Kidney (tissue), 14 donors: ENCODE data around the gene NFKBIA. TPM values are rescaled to one million over a fixed set of nuclear protein-coding genes. Genes with fewer than 3 reads are reported as not detected.

Source experiments
- DNase-seq, 5 donors: peaks; one replicate each; pipeline ENCODE4 v3.0.0-alpha.2; 2013 to 2020
- FAIRE-seq: peaks from 2 replicates; lab custom pipeline; 2012; peaks lifted over from hg19 to GRCh38; lab: Jason Lieb, UNC
- H3K27ac ChIP-seq, 2 donors: one replicate each; pipeline ENCODE4 v1.7.0; 2013; ENCODE audit warnings: low read depth in 2 of 2, low read length in 2 of 2, inconsistent platforms in 1 of 2
- H3K27me3 ChIP-seq: one replicate; pipeline ENCODE4 v1.7.1; 2013; ENCODE audit warnings: low read length, inconsistent platforms; ENCODE audit not compliant: control insufficient read depth, insufficient read depth
- H3K36me3 ChIP-seq, 3 donors: one replicate each; pipeline versions ENCODE4 v1.7.0 to v1.7.1; 2013; ENCODE audit warnings: low read length in 3 of 3, control low read depth in 1 of 3, inconsistent platforms in 1 of 3; ENCODE audit not compliant: insufficient read depth in 3 of 3, control insufficient read depth in 2 of 3
- H3K4me1 ChIP-seq, 3 donors: one replicate each; pipeline versions ENCODE4 v1.7.0 to v1.7.1; 2013; ENCODE audit warnings: low read length in 3 of 3, inconsistent platforms in 1 of 3, low read depth in 1 of 3; ENCODE audit not compliant: control insufficient read depth in 2 of 3, insufficient read depth in 2 of 3
- H3K4me3 ChIP-seq, 3 donors: one replicate each; pipeline versions ENCODE4 v1.7.0 to v1.8.1; 2013; ENCODE audit warnings: low read length in 3 of 3, control low read depth in 1 of 3, inconsistent platforms in 1 of 3
- H3K9ac ChIP-seq, 3 donors: one replicate each; pipeline versions ENCODE4 v1.7.0 to v1.7.1; 2013; ENCODE audit warnings: low read length in 3 of 3, control low read depth in 1 of 3, inconsistent platforms in 1 of 3
- H3K9me3 ChIP-seq, 3 donors: one replicate each; pipeline versions ENCODE4 v1.7.0 to v1.7.1; 2013; ENCODE audit warnings: low read length in 3 of 3, control low read depth in 1 of 3, inconsistent platforms in 1 of 3; ENCODE audit not compliant: control insufficient read depth in 2 of 3, insufficient read depth in 1 of 3
- intact Hi-C: fragments of 100-400 bp; cut with DNase I; formaldehyde crosslinking; loops from one replicate; pipeline ENCODE4 v1.11.1; 2022
- polyA plus RNA-seq: library from polyadenylated mRNA; stranded (reverse); fragments of 350-450 nt; fragmentation: Illumina TruSeq; extraction: RNeasy Lipid Tissue Mini Kit (QIAGEN cat#74804); gene quantifications from one replicate; pipeline ENCODE4 v1.2.3, GENCODE V29; 2014; ENCODE audit warnings: low read depth, low replicate concordance; ENCODE audit not compliant: insufficient read depth
- total RNA-seq: library from RNA; stranded (reverse); fragmentation: NEBNext Ultra II Directional; extraction: Animal tissue kit (Norgen Biotek cat#: 25700); gene quantifications from one replicate; pipeline ENCODE4 v1.2.1, GENCODE V29; 2021
- TF ChIP-seq, protein P1 (sequence below): IDR thresholded peaks from 3 replicates; pipeline ENCODE4 v1.5.1; 2012; ENCODE audit warnings: mild to moderate bottlenecking, moderate library complexity, borderline replicate concordance; ENCODE audit not compliant: insufficient read depth; ENCODE audit errors: extremely low read depth
- donor health status: control.
- donor health status: control.
- donor health status: control.
- donor health status: control.
- donor health status: control.
- donor health status: DM: yes; HTN: yes; CAD: no.
- donor health status: Normal renal cell carcinoma (clear cell type).

The NFKBIA gene
- total and polyA plus RNA-seq, 2 donors from 2014 or later: 131 to 171 TPM

DNA sequence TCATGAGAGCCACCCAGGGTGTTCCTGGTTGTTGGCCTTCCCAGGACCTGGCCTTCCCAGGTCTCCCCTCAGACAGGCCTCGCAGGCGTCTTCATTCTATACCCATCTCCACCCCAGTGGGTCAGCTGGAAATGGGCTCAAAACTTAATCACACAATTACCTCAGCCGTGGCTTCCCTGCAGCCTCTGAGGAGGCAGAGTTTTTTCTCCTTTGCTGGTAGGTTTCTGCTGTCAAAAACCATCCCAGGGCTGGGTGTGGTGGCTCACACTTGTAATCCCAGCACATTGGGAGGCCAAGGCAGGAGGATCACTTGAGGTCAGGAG is 13.2 kb downstream of the NFKBIA start:
- no peak overlapping the region for H3K4me3 ChIP-seq
- no peak overlapping the region for H3K9ac ChIP-seq
- H3K4me1 ChIP-seq: no peaks in the 10 kb centered on the region
- intact Hi-C loops: no loop called here
- H3K9me3 ChIP-seq: no peaks in the 10 kb centered on the region
- TF ChIP-seq, protein P1, sequence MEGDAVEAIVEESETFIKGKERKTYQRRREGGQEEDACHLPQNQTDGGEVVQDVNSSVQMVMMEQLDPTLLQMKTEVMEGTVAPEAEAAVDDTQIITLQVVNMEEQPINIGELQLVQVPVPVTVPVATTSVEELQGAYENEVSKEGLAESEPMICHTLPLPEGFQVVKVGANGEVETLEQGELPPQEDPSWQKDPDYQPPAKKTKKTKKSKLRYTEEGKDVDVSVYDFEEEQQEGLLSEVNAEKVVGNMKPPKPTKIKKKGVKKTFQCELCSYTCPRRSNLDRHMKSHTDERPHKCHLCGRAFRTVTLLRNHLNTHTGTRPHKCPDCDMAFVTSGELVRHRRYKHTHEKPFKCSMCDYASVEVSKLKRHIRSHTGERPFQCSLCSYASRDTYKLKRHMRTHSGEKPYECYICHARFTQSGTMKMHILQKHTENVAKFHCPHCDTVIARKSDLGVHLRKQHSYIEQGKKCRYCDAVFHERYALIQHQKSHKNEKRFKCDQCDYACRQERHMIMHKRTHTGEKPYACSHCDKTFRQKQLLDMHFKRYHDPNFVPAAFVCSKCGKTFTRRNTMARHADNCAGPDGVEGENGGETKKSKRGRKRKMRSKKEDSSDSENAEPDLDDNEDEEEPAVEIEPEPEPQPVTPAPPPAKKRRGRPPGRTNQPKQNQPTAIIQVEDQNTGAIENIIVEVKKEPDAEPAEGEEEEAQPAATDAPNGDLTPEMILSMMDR: no peak
- no peaks in the 10 kb centered on the region for H3K36me3 ChIP-seq
- no peaks in the 10 kb centered on the region for H3K27me3 ChIP-seq
- H3K27ac ChIP-seq: no peak overlapping the region
- DNase-seq (no peak), FAIRE-seq (no peak)

DNA sequence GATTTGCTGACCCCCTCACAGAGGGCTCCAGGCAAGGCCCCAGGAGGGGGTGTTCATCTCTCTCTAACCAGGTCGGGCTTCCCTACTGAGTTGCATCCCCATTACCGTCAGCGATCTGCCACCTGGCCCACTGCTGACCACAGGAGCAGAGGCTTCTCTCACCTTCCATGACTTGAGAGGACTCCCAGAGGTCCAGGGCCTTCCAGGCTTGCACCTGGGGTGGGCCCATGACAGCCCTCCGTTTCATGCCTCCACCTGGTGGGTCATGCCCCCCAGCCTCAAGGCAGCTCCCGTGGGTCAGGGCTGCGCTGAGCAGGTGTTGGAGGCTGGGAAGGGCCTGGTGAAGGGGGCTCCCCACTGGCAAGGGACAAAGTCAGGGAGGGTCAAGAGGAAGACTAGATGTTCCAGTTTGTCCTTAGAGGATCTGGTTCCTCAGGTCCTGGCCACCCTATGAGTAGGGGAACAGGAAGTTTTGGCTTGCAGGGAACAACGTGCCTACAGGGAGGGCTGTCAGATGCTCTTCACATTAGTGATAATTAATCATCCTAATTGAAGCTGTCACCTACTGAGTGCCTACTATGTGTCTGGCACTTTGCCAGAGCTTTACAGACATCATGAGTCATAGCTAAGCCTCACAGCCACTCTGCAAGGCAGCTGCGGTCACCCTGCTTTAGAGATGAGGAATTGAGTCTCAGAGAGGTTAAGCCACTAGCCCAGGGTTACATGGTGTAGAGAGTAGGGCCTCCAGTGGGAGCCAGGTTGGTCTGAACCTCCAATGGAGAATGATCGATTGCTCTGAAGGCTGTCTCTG is 13.8 kb downstream of the NFKBIA start:
- Histone ChIP-seq H3K27ac (no peak overlapping the region), H3K4me1 (peaks cover 0 to 4% (median 3%) of the 10 kb centered on the region in 3 donors), H3K36me3 (no peaks in the 10 kb centered on the region), H3K9me3 (no peaks in the 10 kb centered on the region), H3K4me3 (no peak overlapping the region), H3K27me3 (no peaks in the 10 kb centered on the region), H3K9ac (no peak overlapping the region)
- intact Hi-C loops: no loop called here
- FAIRE-seq (no peak), DNase-seq (no peak)
- TF ChIP-seq, protein P1: no peak

DNA sequence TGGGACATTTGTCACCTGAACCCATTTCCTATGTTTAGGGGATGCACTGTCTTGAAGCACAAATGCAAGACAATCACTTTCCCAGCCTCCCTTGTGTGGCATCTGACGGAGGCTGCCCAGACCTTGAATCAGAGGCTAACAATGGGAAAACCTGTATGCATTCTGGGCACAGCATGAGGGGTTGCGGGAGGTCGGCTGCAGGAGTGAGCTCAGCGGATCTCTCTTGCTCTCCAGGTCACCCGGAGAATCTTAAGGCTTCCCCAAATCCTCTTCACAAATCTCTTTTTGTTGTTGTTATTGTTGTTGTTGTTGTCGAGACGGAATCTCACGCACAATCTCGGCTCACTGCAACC is 15.3 kb downstream of the NFKBIA start:
- FAIRE-seq (no peak), DNase-seq (peak in 1 of 5 donors; percentile 29)
- Histone ChIP-seq H3K36me3 (no peaks in the 10 kb centered on the region), H3K27ac (no peak overlapping the region), H3K27me3 (no peaks in the 10 kb centered on the region), H3K4me3 (no peak overlapping the region), H3K4me1 (peaks cover 0 to 18% (median 16%) of the 10 kb centered on the region in 3 donors), H3K9me3 (no peaks in the 10 kb centered on the region), H3K9ac (no peak overlapping the region)
- intact Hi-C loops: no loop called here
- TF ChIP-seq, protein P1: no peak
